Muscle of arm (tissue), 12 donors: ENCODE results near the gene PRDM2. TPM values are rescaled to one million over a fixed set of nuclear protein-coding genes. Genes with fewer than 3 reads are reported as not detected.
"Not testable (repeated sequence)": the region's sequence is repeated elsewhere in the genome, so short reads cannot be mapped to it uniquely, and the experiment has no call there.

Source experiments
- DNase-seq: peaks from one replicate; pipeline ENCODE4 v3.0.0-alpha.2; 2013
- polyA plus RNA-seq, 12 donors: library from polyadenylated mRNA; unstranded; fragments of 120-200 nt; gene quantifications; one replicate each; pipeline ENCODE4 v1.2.1, GENCODE V29; 2013; ENCODE audit not compliant: insufficient read length in 12 of 12

Gene PRDM2
- polyA plus RNA-seq, 12 donors = 34.1 to 68.8 (median 38.5) TPM; not detected in 1

DNA sequence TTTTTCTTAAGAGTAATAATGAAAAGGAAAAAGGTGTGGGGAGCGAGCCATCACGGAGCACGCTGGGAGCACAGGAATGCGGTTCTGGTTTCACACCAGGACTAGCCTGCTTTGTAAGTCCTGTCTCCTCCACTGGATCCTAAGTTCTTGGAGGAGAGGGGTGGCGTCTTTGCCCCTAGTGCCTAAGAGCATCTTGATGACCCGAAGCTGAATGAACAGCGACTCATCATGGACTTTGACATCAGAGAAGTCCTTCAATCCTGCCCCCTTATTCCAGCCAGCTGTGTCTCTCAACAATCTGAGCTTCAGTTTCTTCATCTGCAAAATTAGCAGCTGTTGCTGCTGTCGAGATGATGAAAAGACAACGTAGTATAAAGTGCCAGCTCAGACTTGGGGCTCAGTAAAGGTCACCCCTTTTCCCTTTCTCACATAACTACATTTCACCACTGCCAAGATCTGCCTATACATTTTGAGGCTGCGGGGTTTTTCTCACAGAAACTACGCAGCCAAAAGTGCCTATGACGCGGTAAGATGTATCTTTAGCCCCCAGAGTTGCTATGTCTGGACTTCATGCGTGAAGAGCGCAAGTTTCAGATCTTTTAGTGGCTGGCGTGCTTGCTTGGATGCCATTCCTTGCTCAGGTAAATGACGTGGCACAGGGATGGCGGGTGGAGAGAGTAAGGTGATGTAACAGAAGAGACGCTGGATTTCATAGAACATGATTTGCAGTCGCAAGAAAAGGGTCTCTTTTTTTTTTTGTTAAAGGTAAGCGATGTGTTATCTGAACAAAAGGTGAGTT lies 4.9 kb upstream of the PRDM2 start:
- DNase-seq = no peak

GRCh38 chr1:13697738-13698137 lies 2.2 kb upstream of the PRDM2 start:
- no peak for DNase-seq

DNA sequence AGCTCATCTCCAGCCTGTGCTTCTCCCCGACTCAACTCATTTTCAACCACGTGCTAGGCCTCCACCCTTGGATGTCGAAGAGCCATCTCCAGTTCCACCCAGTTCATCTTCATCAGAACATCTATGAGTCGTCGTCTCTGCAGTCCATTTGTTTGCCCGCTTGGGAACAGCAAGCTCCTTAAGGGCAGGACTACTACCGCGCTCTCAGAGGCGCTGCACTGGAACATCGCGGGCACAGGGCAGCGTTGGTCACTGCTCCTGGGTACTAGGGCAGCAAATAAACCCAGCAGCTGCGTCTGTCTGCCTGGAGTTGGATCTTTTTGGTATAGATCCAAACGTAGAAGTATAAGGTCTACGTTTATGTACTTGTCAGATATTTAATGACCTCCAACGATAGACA lies 478 bp upstream of the PRDM2 start:
- peak; percentile 35 for DNase-seq

DNA sequence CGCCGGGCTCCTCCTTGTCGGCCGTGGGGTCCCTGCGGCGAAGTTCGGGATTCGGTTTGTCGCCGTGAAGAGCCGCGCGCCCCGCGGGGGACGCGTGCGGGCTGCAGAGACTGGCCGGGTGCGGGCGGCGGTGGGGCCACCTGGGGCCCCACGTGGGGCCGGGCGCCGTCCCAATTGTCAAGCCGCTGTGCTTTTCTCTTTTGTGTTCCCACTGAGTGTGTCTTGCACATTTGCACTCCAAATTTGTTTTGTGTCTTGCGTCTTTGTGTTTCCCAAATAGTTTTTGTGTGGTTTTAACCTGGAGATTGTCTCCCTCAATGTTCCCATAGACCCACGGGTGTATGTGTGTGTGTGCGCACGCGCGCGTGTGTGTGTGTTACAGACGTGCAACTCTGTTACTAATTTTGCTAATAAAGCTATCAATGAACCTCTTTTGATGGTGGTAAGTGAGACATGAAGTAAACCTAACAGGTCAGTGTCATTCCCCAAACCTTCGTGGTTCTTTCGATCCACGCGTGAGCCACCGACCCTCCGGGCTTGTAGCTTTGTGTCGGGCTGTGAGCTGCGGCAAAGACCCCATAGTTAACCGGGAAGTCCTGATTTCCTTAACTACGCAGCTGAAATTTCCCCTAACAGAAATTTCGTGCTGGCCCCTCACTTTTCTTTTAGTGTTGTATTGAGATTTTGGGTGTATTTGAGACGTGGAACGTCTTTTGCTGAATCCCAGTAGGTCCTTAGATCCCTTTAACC lies 708 bp downstream of the PRDM2 start:
- peak; percentile 49 for DNase-seq

DNA sequence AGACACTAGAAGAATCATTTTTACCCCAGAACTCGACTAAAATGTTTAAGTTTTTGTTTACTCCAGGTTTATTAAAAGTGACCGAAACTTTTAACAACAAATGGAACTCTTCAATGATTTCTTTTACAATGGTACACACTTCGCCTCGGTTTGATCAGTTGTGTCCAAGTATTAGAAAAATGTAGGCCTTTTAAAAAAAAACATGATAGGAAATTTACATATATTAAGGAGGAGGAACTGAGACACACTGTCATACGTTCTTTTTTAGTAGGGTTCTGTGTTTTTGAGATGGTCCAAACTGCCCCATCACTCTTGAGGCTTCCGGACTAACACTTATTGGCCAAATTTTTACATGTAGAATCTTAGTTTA lies 1.3 kb downstream of the PRDM2 start:
- DNase-seq = no peak

- DNase-seq = no peak
These were observed 2.6 kb downstream of the PRDM2 start for GRCh38 chr1:13702425-13703127.

GRCh38 chr1:13703128-13703513 lies 3.1 kb downstream of the PRDM2 start:
- no peak for DNase-seq

DNA sequence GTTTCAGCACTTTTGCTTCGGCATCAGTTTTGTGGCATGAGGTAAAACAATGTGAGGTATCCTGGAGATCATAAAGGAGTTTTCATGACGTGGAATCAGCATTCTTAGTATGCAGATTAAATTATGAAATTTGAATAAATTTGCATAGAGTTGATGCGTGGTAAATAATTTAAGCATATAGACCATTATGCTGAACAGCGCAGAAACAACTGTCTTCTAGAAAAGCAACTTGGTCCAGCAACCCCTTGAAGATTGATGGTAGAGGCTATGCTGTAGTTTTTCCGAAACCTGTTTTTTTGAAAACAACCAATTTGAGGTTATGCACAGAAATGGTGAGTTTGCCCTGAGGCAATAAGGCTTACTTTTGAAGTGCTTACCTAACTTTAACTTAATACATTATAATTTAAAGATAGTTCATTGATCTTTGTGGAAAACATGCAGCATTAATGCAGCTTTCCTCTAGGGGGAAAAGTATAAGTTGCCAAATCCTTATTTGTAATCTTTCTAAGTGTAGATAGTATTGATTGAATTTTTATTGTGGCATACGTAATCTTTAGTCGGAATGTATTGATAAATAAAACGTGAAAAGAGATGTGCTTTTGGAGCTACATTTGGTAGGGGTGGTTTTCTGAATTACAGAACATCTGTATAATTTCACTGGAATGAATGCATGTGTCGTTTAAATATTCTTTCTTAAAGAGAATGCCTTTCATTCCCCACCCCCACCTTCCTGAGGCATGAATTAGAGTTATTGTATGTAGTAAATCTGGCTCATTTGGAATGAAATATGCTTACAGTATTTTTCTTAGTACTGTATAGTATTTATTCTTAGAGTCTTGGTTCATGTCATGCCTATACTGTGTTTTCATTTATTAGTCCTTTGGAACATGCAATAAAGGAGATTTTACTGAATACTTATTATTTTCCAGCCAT lies 3.8 kb downstream of the PRDM2 start:
- no peak for DNase-seq

DNA sequence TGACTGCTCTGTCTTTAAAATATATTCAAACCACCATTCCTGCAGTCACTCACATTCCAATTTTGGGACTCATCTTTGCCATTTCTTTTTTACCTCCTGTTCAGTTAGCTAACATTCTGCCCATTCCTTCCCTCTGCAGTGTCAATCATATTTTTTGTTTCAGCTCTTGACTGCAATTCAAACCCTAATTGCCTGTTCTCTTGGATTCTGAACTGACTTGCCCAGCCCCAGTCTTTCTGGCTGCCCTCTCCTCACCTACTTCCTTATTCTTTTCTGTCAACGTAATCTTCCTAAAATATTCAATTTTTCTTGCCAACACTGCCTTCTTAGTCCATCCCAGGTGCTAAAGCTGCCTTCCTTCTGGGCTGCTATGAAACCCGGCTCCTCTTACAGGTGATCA lies 6.1 kb downstream of the PRDM2 start:
- no peak for DNase-seq

- peak; percentile 56 for DNase-seq
These were observed 7.2 kb downstream of the PRDM2 start for GRCh38 chr1:13707164-13707563.

DNA sequence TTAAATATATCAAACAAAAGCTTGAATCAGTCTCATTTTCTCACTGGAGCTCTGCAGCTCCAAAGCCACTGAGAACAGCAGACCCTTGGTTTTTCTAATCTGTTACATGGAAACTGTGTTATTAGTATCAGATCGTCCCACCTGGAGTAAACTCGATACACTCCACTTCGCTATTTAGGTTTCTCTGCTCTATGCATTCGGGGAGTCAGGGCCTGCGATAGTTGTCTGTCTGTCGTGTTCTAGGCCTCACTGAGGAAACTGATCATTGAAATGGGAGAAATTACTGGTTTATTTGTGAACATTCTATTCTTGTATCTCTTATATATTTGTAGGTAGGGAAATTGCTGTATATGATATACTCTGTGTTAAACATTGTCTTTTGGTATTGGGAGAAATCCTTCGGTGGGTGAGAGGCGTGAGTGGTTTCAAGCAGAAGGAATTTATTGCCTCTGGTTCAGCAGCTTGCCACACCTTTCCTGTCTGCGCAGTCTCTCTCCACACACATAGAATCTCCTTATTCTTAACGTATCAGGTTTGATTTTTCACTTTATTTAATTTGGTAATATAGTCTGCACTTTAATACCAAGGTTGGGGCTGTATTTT lies 8.5 kb downstream of the PRDM2 start:
- DNase-seq = no peak

DNA sequence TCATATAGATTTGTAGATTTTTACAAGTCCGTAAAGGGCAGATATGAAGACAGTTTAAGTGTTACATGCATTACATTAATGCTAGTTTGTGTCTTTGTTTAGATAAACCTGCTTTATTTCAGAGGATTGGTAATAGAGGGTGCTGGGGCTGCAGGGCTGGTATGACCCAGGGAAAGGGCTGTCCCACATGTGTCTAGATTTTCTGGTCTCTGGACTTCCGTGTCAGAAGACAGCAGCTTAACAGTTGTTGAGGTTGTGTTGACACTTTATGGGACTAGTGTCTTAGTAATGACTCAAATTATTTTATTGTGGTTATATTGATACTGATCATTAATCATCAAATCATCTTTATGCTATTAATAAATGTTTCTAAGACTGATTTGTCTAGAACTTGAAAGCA lies 10.1 kb downstream of the PRDM2 start:
- no peak for DNase-seq

DNA sequence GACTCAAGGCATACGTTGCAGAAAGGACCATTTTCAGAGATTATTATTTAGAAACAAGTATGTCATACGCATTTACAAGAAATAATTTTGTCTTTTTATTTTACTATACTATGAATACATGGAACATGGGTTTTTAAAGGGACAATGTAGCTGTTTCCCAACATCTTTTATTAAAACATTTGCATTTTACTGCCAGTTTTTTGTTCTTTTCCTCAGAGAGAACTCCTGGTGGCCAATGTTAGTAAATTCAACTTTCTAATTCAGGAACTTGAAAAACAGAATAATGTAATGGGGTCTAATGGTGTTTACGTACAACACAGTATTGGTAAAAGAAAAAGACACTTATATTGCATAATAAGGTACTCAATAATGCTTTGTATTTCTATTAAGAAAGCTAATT lies 14.9 kb downstream of the PRDM2 start:
- no peak for DNase-seq

- DNase-seq = not testable (repeated sequence)
These were observed 15.8 kb downstream of the PRDM2 start for GRCh38 chr1:13715616-13716287.

- DNase-seq = no peak
These were observed 22.9 kb downstream of the PRDM2 start for GRCh38 chr1:13722808-13723360.

DNA sequence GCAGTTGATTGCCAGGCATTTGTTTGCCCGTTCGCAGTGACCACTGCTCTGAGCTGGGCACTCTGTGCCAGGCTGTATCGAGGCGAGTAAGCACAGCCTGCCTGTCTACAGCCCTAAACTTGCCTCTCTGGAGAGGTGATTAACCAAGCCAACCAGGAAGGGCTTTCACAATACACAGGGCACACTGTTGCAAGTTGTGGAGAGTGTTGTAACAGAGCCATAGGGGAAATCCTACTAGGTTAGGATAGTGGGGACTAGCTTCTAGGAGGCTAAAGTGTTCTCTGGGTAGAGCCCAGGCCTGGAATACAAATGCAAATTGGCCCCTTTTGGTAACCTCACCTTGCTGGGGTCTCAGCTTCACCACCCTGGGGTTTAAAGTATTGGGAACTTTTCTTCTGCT lies 23.8 kb downstream of the PRDM2 start:
- DNase-seq = no peak

GRCh38 chr1:13725714-13726175 lies 25.8 kb downstream of the PRDM2 start:
- no peak for DNase-seq

GRCh38 chr1:13728091-13728715 lies 28.2 kb downstream of the PRDM2 start:
- DNase-seq = no peak

- DNase-seq = no peak
These were observed 30.3 kb downstream of the PRDM2 start for GRCh38 chr1:13730291-13730690.
